ENCODE measurements around the gene CDK14.

- TF ChIP-seq CTCF (IDR thresholded peaks at IDR 0.05; ENCODE audit: extremely low read depth in 1 of 2, insufficient read depth in 1 of 2, low read depth in 1 of 2, low read length in 2 of 2) = no peak
- no peak for TF ChIP-seq POLR2AphosphoS5 (IDR thresholded peaks at IDR 0.05; ENCODE audit: insufficient read depth, low read depth, low read length)
- TF ChIP-seq MYC (IDR thresholded peaks at IDR 0.05; ENCODE audit: low read depth, low read length) = no peak
- TF ChIP-seq JUN (IDR thresholded peaks at IDR 0.05; ENCODE audit: borderline replicate concordance, insufficient read depth, insufficient read length, low read depth) = no peak
Measured at GRCh38 chr7:90579181-90579688, 16.9 kb upstream of the CDK14 start.
